GM20000 (cell line): ENCODE data around the gene SYAP1.

Experiments
- DNase-seq: peaks from one replicate; pipeline ENCODE4 v3.0.0; 2012; ENCODE audit warnings: low spot score
- TF ChIP-seq, protein P1 (sequence below): IDR thresholded peaks from 2 replicates; pipeline ENCODE4 v1.5.1; 2012; ENCODE audit warnings: mild to moderate bottlenecking, control low read depth; ENCODE audit errors: extremely low read depth, missing control alignments

Gene SYAP1, protein sequence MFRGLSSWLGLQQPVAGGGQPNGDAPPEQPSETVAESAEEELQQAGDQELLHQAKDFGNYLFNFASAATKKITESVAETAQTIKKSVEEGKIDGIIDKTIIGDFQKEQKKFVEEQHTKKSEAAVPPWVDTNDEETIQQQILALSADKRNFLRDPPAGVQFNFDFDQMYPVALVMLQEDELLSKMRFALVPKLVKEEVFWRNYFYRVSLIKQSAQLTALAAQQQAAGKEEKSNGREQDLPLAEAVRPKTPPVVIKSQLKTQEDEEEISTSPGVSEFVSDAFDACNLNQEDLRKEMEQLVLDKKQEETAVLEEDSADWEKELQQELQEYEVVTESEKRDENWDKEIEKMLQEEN

DNA sequence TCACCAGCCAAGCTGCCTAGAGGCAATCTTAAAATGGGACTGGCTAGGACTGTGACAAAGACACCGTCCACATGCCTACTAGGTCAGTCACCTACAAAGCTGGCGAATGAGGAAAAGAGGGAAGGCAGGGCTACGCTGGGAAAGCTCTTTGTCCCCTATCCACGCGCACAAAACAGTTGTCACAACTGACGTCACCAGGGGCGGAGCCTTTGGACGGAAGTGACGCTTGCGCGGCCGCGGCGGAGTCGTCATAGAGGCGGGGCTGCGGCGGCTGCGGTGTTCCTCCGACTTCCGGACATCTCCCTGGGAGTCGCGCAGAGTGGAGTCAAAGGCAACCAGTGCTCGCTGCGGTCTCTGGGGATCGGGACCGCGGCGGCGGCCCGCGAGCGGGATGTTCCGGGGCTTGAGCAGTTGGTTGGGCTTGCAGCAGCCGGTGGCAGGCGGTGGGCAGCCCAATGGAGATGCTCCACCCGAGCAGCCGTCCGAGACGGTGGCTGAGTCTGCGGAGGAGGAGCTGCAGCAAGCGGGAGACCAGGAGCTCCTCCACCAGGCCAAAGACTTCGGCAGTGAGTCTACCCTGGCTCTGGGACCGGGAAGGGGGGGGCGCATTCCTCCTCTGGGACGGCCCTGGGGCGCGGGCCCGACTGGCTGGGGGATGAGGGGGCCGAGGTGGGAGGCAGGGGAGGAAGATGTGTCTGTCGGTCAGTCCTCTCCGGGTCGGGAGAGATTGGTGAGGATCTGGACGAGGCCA is at the start of gene SYAP1:
SYAP1 (plus strand) TSS at position 279 of the 751 bp plus-strand sequence; CDS start at position 392, 113 bp downstream.
- DNase-seq = peak; percentile 77
- TF ChIP-seq, protein P1, sequence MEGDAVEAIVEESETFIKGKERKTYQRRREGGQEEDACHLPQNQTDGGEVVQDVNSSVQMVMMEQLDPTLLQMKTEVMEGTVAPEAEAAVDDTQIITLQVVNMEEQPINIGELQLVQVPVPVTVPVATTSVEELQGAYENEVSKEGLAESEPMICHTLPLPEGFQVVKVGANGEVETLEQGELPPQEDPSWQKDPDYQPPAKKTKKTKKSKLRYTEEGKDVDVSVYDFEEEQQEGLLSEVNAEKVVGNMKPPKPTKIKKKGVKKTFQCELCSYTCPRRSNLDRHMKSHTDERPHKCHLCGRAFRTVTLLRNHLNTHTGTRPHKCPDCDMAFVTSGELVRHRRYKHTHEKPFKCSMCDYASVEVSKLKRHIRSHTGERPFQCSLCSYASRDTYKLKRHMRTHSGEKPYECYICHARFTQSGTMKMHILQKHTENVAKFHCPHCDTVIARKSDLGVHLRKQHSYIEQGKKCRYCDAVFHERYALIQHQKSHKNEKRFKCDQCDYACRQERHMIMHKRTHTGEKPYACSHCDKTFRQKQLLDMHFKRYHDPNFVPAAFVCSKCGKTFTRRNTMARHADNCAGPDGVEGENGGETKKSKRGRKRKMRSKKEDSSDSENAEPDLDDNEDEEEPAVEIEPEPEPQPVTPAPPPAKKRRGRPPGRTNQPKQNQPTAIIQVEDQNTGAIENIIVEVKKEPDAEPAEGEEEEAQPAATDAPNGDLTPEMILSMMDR = no peak

DNA sequence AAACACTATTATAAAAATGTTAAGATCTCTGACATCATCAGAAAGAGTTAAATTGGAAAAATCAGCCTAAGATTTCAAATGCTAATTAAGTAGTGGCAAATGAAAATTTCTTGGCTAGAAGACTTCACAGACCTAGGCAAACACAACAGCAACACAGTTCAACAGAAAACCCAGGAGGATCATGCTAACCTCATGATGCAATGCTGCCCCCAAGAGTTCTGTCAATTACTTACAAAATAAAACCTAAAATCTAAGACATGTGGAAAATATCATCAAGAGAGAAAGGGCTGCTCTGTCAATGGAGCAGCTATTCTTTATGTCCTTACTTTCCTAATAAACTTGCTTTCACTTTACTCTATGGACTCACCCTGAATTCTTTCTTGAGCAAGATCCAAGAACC is 48.4 kb upstream of the SYAP1 start:
- TF ChIP-seq, protein P1 = no peak
- DNase-seq = no peak

DNA sequence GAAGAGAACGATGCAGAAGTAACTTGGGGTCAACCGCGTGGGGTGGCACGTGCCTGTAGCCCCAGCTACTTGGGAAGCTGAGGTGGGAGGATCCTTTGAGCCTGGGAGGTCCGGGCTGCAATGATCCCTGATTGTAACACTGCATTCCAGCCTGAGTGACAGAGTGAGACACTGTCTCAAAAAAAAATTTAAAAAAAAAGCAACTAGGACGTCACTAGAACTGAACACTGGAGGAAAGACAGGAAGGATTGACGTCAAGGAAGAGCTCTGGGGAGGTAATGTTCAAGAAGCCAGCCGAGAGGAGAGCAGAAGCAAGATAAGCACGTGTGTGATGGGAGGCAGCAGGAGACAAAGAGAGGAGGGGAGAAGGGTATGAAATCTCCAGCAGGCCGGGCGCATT is 40.7 kb upstream of the SYAP1 start:
- TF ChIP-seq, protein P1 = no peak
- DNase-seq = no peak

DNA sequence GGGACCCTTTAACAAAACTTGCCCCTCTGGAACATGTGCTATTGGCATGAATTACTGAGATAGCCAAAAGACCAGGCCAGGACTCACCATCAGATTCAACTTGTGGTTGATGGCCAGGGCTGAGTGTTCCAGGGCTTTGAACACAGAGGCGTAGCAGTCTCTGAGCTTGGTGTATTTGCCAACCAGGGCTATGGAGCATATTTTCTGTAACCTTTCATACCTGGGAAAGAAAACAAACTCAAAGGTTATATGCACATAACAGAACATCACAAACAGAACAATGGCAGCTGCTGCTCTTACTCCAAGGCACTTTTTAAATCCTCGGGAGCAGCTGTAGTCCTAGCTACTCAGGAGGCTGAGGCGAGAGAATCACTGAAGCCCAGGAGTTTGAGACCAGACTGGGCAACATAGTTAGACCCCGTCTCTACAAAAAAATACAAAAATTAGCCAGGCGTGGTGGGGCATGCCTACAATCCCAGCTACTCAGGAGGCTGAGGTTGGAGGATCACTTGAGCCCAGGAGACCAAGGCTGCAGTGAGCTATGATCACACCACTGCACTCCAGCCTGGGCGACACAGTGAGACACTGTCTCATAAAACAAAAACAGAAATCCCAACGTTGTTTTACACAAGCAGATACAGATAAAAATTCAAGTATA is 36.3 kb upstream of the SYAP1 start:
- TF ChIP-seq, protein P1 = no peak
- no peak for DNase-seq

DNA sequence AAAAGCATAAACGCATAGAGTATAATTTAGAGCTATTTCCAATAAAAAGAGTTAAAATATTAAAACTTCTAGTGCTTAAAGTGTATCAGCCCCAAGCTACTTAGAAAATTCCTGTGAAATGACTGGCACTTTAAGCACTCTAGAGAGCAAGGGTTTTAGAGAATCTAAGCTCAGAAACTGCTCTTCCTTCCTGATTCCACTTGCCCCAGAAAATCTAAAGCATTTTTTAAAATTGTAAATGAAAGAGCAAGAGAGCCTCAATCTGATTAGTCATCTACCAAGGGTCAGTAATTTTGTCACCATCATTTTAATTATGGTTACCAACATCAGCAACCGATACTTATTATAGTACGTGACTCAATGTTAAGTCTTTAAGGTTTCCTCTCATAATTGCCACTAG is 31.9 kb upstream of the SYAP1 start:
- no peak for DNase-seq
- TF ChIP-seq, protein P1 = no peak

DNA sequence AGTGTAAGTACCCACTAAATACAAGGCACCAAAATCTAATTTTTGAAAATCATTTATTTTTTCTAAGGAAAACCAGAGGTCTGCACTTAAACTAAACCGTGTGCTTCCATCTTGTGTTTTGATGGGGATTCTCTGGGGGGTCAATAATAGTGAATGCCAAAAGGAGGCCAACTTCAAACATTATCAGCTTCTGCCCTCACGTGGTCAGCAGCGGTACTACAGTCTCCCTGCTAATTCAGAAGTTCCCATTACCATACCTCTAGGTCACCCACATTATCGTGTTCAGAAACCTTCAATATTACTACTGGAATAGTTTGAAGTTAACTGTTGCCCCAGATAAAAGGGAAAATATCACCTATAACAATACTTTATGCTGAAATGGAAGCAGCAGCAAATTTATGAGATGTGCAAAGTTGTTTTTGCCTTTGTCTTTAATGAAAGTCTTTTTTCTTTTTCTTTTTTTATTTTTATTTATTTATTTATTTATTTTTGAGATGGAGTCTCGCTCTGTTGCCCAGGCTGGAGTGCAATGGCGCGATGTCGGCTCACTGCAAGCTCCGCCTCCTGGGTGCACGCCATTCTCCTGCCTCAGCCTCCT is 24.2 kb upstream of the SYAP1 start:
- DNase-seq = peak; percentile 31

More for the DNA sequence above, 24.2 kb upstream of the SYAP1 start:
- TF ChIP-seq, protein P1 = peak; percentile 37
